Fibroblast of the aortic adventitia (primary cell): ENCODE results near the gene SLX4IP. TPM values are rescaled to one million over a fixed set of nuclear protein-coding genes. Genes with fewer than 3 reads are reported as not detected.

ENCODE experiments used
- DNase-seq: peaks from one replicate; pipeline ENCODE4 v3.0.0-alpha.2; 2010; ENCODE audit warnings: low read depth
- H3K4me3 ChIP-seq: 2 replicates; pipeline ENCODE4 v1.5.1; 2011; ENCODE audit warnings: low read depth, mild to moderate bottlenecking, control low read depth, low read length, moderate library complexity
- CTCF ChIP-seq: IDR thresholded peaks from 2 replicates; pipeline ENCODE4 v1.5.1; 2011; ENCODE audit warnings: mild to moderate bottlenecking, low read length, control low read depth, inconsistent platforms; ENCODE audit not compliant: insufficient read depth
- total RNA-seq: library from RNA; depleted of rRNA; stranded (reverse); fragments of >200 nt; gene quantifications from 2 replicates; pipeline ENCODE4 v1.2.3, GENCODE V29; 2012; ENCODE audit warnings: low replicate concordance

Gene SLX4IP
- total RNA-seq, 1 donor: 7.0 TPM

- no peak overlapping the region for H3K4me3 ChIP-seq
- no peak for TF ChIP-seq CTCF
- peak; percentile 68 for DNase-seq
Observed at GRCh38 chr20:10665791-10666190, 230.7 kb downstream of the SLX4IP start.

GRCh38 chr20:10666221-10667076, 231.3 kb downstream of the SLX4IP start:
- no peak for TF ChIP-seq CTCF

GRCh38 chr20:10667077-10667401, 231.9 kb downstream of the SLX4IP start:
- H3K4me3 ChIP-seq: peak overlapping the region; percentile 36
- TF ChIP-seq CTCF: no peak
- DNase-seq: peak; percentile 54

More at GRCh38 chr20:10666221-10667076, 231.3 kb downstream of the SLX4IP start:
- no peak for DNase-seq
- H3K4me3 ChIP-seq: no peak overlapping the region

- TF ChIP-seq CTCF: no peak
- H3K4me3 ChIP-seq: no peak overlapping the region
- DNase-seq: no peak
Observed at GRCh38 chr20:10667560-10668167, 232.6 kb downstream of the SLX4IP start.

GRCh38 chr20:10668677-10669368, 233.7 kb downstream of the SLX4IP start:
- peak overlapping the region; percentile 1 for H3K4me3 ChIP-seq
- no peak for TF ChIP-seq CTCF

GRCh38 chr20:10669843-10670446, 234.8 kb downstream of the SLX4IP start:
- DNase-seq: no peak
- no peak for TF ChIP-seq CTCF
- H3K4me3 ChIP-seq: peak overlapping the region; percentile 76

More at GRCh38 chr20:10668677-10669368, 233.7 kb downstream of the SLX4IP start:
- peak; percentile 39 for DNase-seq
